GM19025 (cell line): Measurements from ENCODE around the gene SLC25A23.
A peak's percentile ranks its signal among the peaks of the same experiment; 100 is the strongest.
"Not testable (repeated sequence)": the region's sequence is repeated elsewhere in the genome, so short reads cannot be mapped to it uniquely, and the experiment has no call there.

ENCODE experiments used
- ATAC-seq: cut with Tn5 transposase; IDR thresholded peaks from one replicate; pipeline ENCODE4 v1.9.1; 2021; ENCODE audit warnings: mild to moderate bottlenecking, low read depth, moderate library complexity; ENCODE audit not compliant: unreplicated experiment

The SLC25A23 gene

GRCh38 chr19:6406401-6406800 lies 53.2 kb downstream of the SLC25A23 start:
- no peak for ATAC-seq

GRCh38 chr19:6402837-6403608 lies 56.6 kb downstream of the SLC25A23 start:
- ATAC-seq, result no peak

GRCh38 chr19:6402058-6402457 lies 57.5 kb downstream of the SLC25A23 start:
- no peak for ATAC-seq

GRCh38 chr19:6400062-6400944 lies 59.3 kb downstream of the SLC25A23 start:
- not testable (repeated sequence) for ATAC-seq

- no peak for ATAC-seq
Observed at GRCh38 chr19:6396305-6396704, 63.3 kb downstream of the SLC25A23 start.

GRCh38 chr19:6394831-6395230 lies 64.8 kb downstream of the SLC25A23 start:
- no peak for ATAC-seq

GRCh38 chr19:6393983-6394412 lies 65.6 kb downstream of the SLC25A23 start:
- no peak for ATAC-seq

- ATAC-seq, result peak; percentile 79
Observed at GRCh38 chr19:6393074-6393982, 66.3 kb downstream of the SLC25A23 start, which contains the start of gene GTF2F1. Gene GTF2F1 (minus strand): TSS chr19:6393164. CDS start chr19:6392995, 169 bp downstream.

- ATAC-seq, result no peak
Observed at GRCh38 chr19:6392221-6393073, 67.1 kb downstream of the SLC25A23 start.
